CD4-positive, alpha-beta T cell treated with Interleukin-15 for 1 hour (primary cell): ENCODE data around the gene SNX5.

ENCODE experiments used
- DNase-seq: peaks from one replicate; pipeline ENCODE4 v3.0.0-alpha.2; 2020

The SNX5 gene

GRCh38 chr20:17910828-17911294 lies 57.7 kb downstream of the SNX5 start:
- no peak for DNase-seq

GRCh38 chr20:17909869-17910321 lies 58.7 kb downstream of the SNX5 start:
- no peak for DNase-seq

GRCh38 chr20:17905544-17905943 lies 63.0 kb downstream of the SNX5 start:
- no peak for DNase-seq

GRCh38 chr20:17904027-17904426 lies 64.6 kb downstream of the SNX5 start:
- DNase-seq, result no peak

- no peak for DNase-seq
Observed at GRCh38 chr20:17902531-17903083, 66.0 kb downstream of the SNX5 start.

- DNase-seq, result no peak
Observed at GRCh38 chr20:17901971-17902370, 66.6 kb downstream of the SNX5 start.

- DNase-seq, result peak; percentile 58
Observed at GRCh38 chr20:17898548-17898994, 70.0 kb downstream of the SNX5 start.

GRCh38 chr20:17897566-17898307 lies 70.9 kb downstream of the SNX5 start:
- DNase-seq, result no peak

- no peak for DNase-seq
Observed at GRCh38 chr20:17896771-17897369, 71.7 kb downstream of the SNX5 start.

- no peak for DNase-seq
Observed at GRCh38 chr20:17896193-17896723, 72.3 kb downstream of the SNX5 start.

GRCh38 chr20:17895641-17896171 lies 72.9 kb downstream of the SNX5 start:
- peak; percentile 59 for DNase-seq

- no peak for DNase-seq
Observed at GRCh38 chr20:17893445-17893844, 75.1 kb downstream of the SNX5 start.

GRCh38 chr20:17892189-17892938 lies 76.2 kb downstream of the SNX5 start:
- DNase-seq, result no peak
